HG03064 (cell line): ENCODE results near the gene TRIM42.

Source experiments
- ATAC-seq: cut with Tn5 transposase; IDR thresholded peaks from one replicate; pipeline ENCODE4 v1.9.1; 2021; ENCODE audit warnings: low read depth; ENCODE audit not compliant: unreplicated experiment

Gene TRIM42

DNA sequence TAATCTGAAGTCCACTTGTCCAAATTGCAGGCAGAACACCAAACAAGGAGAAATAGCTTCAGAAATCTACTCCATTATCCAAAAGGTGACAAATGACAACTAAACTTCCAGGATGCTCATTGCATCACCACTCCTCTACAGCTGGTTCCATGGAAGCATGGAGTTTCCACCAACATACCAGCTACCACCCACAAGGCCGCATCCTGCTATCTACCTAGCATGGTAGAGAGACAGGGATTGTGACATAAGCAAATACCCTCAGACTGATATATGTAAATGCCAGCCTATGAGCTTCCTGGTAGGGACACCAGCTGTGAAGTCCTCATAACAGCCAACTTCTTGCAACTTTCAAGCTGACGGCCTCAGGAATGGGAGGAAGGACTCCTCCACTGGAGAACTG is at the start of gene TRIM42:
Gene TRIM42, plus strand, starts transcription at position 301 of the 400 bp plus-strand sequence. CDS start 166 bp downstream, outside the sequence.
- no peak for ATAC-seq

DNA sequence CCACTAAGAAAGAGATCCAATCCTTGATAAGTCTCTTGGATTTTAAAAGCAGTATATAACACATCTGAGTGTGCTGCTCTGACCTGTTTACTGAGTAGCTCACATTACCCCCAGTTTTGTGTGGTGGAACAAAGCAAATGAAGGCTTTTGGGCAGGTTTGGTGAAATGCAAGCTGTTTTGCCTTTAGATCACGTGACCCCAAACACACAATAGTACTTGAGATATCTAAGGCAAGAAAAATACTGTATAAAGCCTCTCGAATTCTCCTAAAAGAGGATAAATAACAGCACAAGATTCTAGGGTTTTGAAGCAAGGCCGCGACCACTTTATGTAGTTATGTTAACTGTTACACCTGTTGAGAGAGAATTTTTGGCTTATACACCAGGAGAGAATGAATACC is 49.3 kb upstream of the TRIM42 start:
- ATAC-seq: no peak

- no peak for ATAC-seq
These were observed 48.3 kb upstream of the TRIM42 start for GRCh38 chr3:140629357-140630137.

DNA sequence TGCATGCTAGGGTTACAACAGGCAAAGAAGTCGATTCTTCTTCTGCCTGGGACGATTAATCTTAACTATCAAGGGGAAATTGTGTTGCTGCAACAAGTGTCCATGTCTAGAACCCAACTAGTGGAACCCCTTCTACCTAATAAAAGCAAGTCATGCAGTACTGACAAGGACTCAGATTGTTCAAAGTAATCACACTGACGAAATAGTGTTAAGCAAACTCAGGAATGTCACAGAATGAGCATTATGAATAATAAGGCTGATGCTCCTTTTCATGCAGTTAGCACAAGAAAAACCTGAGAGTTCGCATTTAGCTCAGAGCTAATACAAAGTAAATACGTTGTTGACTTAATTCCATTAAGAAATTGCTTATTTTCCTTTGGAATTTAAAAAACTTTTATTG is 47.5 kb upstream of the TRIM42 start:
- ATAC-seq: no peak

DNA sequence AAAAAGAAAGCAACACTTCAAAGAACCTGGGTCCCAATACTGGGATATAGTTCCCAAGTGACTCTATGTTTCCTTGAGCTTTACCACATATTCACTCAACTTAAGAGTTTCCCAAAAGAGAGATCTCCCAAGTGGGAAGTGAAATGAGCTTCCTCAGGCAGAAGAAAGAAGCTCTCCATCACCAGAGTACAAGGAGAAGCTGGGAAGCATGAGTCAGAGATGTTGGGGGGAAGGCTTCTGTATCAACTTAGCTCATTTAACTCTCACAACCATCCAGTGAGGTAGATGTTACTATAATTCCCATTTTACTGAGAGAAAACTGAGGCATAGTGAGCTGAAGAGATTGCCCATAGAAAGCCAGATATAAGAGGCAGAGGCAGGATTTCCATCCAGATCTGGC is 47.0 kb upstream of the TRIM42 start:
- no peak for ATAC-seq

DNA sequence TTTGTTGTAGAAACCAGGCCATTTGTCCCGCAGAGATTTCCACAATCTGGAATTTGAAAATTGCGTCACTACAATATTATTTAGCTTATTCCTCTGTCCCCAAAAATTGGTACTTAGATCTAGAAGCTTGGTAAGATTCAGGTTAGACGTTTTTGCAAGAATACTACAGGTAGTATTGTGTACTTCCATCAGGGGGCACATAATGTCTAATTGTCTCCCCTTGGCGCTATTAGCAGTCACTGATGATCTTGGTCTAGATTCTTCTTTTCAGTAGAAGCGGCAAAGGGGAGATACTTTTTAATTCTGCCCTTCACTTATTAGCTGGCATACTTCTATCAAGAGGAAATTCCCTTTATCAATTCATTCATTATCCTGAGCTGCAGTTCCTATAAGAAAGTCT is 42.6 kb upstream of the TRIM42 start:
- ATAC-seq: no peak

DNA sequence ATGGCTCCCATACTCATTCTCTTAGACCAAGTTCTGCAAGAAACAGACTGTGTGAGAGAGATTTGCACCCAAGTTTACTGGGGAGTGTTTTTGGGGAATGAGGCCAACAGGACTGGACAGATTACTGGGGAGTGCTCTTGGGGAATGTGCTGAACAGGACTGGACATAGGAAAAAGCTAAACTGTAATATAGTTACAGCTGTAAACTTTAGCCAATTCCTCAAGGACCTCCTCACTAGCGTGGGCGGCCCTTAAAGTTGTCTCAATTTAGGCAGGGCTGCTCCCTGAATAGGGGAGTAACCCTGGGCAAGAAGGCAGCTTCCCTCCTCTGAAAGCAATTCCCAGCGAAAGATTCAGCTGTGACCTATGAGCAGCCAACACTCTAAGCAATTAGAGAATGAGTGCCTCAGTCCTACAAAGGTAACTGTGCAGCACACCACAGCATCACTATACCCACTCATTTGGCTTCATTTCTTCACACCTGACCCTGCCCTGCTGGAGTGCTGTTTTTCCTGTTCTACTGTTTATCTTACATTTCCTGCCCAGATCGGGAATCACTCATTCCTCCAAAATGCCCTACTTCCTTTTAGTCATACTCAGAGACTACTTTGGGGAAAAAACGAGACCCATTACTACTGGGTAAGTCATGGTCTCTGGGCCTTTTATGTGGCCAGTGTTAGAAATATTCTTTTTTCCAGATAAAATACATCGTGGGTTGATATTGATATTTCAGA is 41.3 kb upstream of the TRIM42 start:
- ATAC-seq: no peak

DNA sequence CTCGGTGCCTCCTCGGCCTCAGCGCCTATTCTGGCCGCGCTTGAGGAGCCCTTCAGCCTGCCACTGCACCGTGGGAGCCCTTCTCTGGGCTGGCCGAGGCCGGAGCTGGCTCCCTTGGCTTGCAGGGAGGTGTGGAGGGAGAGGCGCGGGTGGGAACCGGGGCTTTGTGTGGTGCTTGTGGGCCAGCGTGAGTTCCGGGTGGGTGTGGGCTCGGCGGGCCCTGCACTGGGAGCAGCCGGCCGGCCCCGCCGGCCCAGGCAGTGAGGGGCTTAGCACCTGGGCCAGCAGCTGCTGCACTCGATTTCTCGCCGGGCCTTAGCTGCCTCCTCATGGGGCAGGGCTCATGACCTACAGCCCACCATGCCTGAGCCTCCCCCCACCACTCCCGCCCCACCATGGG is 26.6 kb upstream of the TRIM42 start:
- ATAC-seq: no peak

DNA sequence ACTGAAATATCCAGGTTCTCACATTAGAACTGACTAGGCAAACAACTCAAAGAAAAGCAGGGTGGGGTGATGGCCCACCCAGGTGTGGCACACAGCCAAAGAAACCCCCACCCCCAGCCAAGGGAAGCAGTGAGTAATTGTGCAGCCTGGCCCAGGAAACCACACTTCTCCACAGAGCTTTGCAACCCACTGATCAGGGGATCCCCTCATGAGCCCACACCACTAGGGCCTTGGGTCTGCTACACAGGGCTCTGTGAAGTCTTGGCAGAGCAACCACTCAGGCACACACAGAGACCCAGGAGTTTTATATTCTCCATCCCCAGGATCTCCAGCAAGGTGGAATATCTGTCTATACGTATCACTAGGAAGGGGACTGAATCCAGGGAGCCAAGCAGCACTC is 22.2 kb upstream of the TRIM42 start:
- ATAC-seq: no peak

DNA sequence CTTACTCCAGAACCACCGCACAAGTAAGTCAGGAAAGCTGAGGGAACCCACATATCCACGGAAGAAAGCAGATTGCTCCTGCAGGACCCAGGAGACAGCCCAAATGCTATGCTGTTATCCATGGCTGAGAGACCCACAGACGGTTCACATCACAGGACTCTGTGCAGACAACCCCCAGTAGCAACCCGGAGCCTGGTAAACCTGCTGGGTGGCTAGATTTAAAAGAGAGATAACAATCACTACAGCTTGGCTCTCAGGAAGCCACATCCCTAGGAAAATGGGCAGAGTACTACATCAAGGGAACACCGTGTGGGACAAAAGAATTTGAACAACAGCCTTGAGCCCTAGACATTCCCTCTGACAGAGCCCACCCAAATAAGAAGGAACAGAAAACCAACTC is 13.8 kb upstream of the TRIM42 start:
- ATAC-seq: no peak

DNA sequence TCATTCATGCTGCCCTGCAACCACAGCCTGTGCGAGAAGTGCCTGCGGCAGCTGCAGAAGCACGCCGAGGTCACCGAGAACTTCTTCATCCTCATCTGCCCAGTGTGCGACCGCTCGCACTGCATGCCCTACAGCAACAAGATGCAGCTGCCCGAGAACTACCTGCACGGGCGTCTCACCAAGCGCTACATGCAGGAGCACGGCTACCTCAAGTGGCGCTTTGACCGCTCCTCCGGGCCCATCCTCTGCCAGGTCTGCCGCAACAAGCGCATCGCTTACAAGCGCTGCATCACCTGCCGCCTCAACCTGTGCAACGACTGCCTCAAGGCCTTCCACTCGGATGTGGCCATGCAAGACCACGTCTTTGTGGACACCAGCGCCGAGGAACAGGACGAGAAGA is 4.7 kb downstream of the TRIM42 start:
- ATAC-seq: no peak

GRCh38 chr3:140686128-140686527 is 8.3 kb downstream of the TRIM42 start:
- ATAC-seq: no peak

DNA sequence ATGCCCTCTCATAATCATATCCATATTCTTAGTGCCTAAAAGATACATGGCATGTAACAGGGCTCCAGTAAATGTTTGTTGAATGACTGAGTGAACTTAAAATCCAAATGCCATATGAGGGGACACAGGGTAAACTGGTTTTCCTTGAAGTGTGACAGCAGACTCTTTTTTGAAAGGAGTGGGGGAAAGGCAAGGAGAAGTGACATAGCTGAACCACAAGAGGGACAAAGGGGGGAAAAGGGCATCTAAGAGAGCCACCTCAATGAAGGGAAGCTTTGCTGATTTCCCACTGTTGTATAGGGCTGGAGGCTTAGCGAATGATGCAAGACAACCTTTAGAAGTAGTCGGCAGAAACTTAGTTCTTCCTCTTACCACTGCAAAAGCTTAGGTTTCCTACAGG is 9.1 kb downstream of the TRIM42 start:
- no peak for ATAC-seq

- ATAC-seq: no peak
These were observed 17.6 kb downstream of the TRIM42 start for GRCh38 chr3:140695361-140696061.

DNA sequence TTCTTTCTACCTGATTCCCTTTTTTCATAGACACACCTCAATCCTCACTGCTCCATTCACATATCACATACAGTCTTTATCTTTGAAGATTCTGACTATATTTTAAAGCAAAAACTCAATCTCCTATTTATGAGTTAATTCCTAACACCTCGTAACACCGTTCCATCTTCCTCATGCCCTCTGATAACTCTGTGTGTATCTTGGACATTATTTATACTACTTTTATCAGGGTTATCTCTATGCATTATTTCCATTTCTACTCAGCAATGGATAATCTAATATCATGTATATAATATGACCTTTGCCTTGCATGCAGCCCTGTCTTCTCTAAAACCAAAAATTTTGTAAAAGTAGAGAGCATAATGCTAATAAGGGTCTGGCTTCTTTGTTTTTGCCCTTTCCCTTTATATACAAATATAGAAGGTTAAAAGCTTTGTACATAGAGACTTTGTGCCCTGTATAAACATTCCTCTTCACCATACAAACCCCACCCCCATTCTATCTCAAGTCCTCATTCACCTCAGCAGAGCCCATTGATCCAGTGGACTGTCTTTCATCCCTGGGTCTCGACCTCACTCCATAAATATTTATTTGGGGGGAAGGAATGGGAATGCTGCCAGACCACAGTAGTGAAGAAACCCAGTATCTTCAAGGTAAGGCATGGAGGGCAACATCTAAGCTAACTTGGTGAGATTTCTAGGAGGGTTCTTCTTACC is 21.8 kb downstream of the TRIM42 start:
- no peak for ATAC-seq

DNA sequence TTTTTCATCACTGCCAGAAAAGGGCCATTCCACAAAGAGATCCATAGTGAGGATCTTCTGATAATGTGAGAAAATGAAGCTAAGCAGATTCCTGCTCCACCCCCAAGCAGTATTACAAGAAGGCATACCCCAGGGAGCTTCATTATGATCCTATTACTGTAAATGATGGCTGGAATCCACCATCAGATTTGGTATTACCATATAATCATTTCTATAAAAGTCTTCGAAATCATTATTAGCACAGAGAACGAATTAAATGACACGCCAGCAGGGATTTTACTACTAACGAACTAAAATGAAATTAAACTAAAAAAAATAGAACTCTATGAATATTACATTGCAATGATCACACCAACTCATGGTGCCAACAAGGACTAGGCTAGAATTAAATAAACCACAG is 24.4 kb downstream of the TRIM42 start:
- ATAC-seq: no peak

GRCh38 chr3:140703496-140703895 is 25.6 kb downstream of the TRIM42 start:
- no peak for ATAC-seq

GRCh38 chr3:140704733-140705132 is 26.9 kb downstream of the TRIM42 start:
- ATAC-seq: no peak

DNA sequence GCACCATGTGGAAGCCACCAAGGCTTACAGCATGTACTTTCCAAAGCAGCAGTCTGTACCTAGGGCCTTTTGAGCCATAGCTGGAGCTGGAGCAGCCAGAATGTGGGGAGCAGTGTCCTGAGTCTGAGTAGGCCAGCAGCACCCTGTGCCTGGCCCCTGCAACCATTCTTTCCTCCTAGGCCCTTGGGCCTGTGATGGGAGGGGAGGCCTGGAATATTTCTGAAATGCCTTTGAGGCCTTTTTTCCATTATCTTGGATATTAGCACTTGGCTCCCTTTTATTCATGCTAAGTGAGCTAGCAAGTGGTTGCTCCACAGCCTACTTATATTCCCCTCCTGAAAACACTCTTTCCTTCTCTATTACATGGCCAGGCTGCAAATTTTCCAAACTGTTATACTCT is 28.1 kb downstream of the TRIM42 start:
- ATAC-seq: no peak

GRCh38 chr3:140706360-140706759 is 28.5 kb downstream of the TRIM42 start:
- no peak for ATAC-seq

- no peak for ATAC-seq
These were observed 31.0 kb downstream of the TRIM42 start for GRCh38 chr3:140708815-140709214.
